ENCODE measurements around the gene PRKD1.

The PRKD1 gene

GRCh38 chr14:29684926-29685325 is 242.7 kb downstream of the PRKD1 start:
- no peak for ATAC-seq
- no peak for TF ChIP-seq ZNF565 (CRISPR knock-in tag; conservative IDR thresholded peaks at IDR 0.05; ENCODE audit: low read depth)
- no peak for TF ChIP-seq CSDC2 (CRISPR knock-in tag; IDR thresholded peaks at IDR 0.05)
- no peak for TF ChIP-seq BACH2 (CRISPR knock-in tag; IDR thresholded peaks at IDR 0.05; ENCODE audit: borderline replicate concordance)
- no peak for TF ChIP-seq CSRNP3 (CRISPR knock-in tag; IDR thresholded peaks at IDR 0.05)
- no peak for TF ChIP-seq ZFP30 (CRISPR knock-in tag; IDR thresholded peaks at IDR 0.05)
- TF ChIP-seq GLIS3 (CRISPR knock-in tag; IDR thresholded peaks at IDR 0.05), result no peak
- TF ChIP-seq ZNF8 (CRISPR knock-in tag; IDR thresholded peaks at IDR 0.05), result no peak
- no peak for TF ChIP-seq POU6F1 (CRISPR knock-in tag; IDR thresholded peaks at IDR 0.05; ENCODE audit: borderline replicate concordance, low read depth)
- no peak for TF ChIP-seq PPARA (CRISPR knock-in tag; IDR thresholded peaks at IDR 0.05; ENCODE audit: borderline replicate concordance)

DNA sequence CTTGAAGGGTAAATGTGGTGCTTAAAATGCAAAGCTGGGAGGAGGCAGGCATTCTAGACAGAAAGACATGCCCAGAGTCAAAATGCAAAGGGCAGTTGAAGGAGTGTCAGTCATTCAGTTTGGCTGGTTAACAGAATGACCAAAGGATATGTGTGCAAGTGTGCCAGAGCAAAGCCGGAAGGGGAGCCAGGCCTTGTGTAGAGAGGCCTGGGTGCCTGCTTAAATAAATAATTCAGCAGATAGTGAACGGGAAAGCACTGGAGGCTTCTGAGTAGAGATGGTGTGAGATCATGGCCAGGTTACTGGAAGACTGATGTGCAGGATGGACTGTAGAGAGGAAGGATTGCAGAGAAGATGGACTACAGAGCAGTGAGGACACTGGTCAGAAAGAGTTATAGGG is 244.9 kb downstream of the PRKD1 start:
- no peak for ATAC-seq
- TF ChIP-seq ISL1 (CRISPR knock-in tag; IDR thresholded peaks at IDR 0.05), result no peak
- TF ChIP-seq ZFP3 (CRISPR knock-in tag; IDR thresholded peaks at IDR 0.05), result no peak
- TF ChIP-seq ARNTL (CRISPR knock-in tag; IDR thresholded peaks at IDR 0.05; ENCODE audit: borderline replicate concordance, low read depth), result no peak
- TF ChIP-seq SNAI2 (CRISPR knock-in tag; IDR thresholded peaks at IDR 0.05), result no peak
- TF ChIP-seq TCF4 (CRISPR knock-in tag; IDR thresholded peaks at IDR 0.05; ENCODE audit: borderline replicate concordance), result no peak
- no peak for TF ChIP-seq ZNF70 (CRISPR knock-in tag; IDR thresholded peaks at IDR 0.05)
- TF ChIP-seq PPARA (CRISPR knock-in tag; IDR thresholded peaks at IDR 0.05; ENCODE audit: borderline replicate concordance), result no peak
- no peak for TF ChIP-seq ESRRG (CRISPR knock-in tag; IDR thresholded peaks at IDR 0.05)

DNA sequence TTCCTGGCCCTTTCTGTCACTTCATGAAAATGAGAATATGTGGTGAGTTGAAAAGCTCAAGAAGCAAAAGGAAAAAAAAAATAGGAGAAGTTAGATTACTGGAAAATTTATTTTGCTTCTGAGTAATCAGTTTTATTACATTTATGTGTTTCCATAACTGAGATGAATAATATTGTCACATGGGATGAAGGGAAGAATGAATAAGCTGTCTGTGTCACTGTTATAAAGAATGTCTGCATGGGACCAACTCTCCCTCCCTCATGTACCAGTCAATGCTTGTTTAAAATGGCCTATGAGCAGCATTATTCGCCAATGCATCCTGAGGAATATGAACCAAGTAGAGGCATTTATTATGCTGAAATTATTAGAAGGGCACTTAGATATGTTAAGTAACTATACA is 246.3 kb downstream of the PRKD1 start:
- TF ChIP-seq CSDC2 (CRISPR knock-in tag; IDR thresholded peaks at IDR 0.05) (no peak), TCF4 (CRISPR knock-in tag; IDR thresholded peaks at IDR 0.05; ENCODE audit: borderline replicate concordance) (no peak), SNAI2 (CRISPR knock-in tag; IDR thresholded peaks at IDR 0.05) (no peak), OSR1 (CRISPR knock-in tag; IDR thresholded peaks at IDR 0.05) (no peak), PPARA (CRISPR knock-in tag; IDR thresholded peaks at IDR 0.05; ENCODE audit: borderline replicate concordance) (no peak), CSRNP3 (CRISPR knock-in tag; IDR thresholded peaks at IDR 0.05) (no peak), ZFP3 (CRISPR knock-in tag; IDR thresholded peaks at IDR 0.05) (no peak), POU6F1 (CRISPR knock-in tag; IDR thresholded peaks at IDR 0.05; ENCODE audit: borderline replicate concordance, low read depth) (no peak), GLIS3 (CRISPR knock-in tag; IDR thresholded peaks at IDR 0.05) (no peak), BACH2 (CRISPR knock-in tag; IDR thresholded peaks at IDR 0.05; ENCODE audit: borderline replicate concordance) (no peak), ZC3H10 (CRISPR knock-in tag; IDR thresholded peaks at IDR 0.05) (no peak), ISL1 (CRISPR knock-in tag; IDR thresholded peaks at IDR 0.05) (no peak), ARNTL (CRISPR knock-in tag; IDR thresholded peaks at IDR 0.05; ENCODE audit: borderline replicate concordance, low read depth) (no peak), ZNF8 (CRISPR knock-in tag; IDR thresholded peaks at IDR 0.05) (no peak), ESRRG (CRISPR knock-in tag; IDR thresholded peaks at IDR 0.05) (no peak), ZNF70 (CRISPR knock-in tag; IDR thresholded peaks at IDR 0.05) (no peak), TOX (CRISPR knock-in tag; IDR thresholded peaks at IDR 0.05; ENCODE audit: borderline replicate concordance) (no peak)
- TF ChIP-seq, protein P1, sequence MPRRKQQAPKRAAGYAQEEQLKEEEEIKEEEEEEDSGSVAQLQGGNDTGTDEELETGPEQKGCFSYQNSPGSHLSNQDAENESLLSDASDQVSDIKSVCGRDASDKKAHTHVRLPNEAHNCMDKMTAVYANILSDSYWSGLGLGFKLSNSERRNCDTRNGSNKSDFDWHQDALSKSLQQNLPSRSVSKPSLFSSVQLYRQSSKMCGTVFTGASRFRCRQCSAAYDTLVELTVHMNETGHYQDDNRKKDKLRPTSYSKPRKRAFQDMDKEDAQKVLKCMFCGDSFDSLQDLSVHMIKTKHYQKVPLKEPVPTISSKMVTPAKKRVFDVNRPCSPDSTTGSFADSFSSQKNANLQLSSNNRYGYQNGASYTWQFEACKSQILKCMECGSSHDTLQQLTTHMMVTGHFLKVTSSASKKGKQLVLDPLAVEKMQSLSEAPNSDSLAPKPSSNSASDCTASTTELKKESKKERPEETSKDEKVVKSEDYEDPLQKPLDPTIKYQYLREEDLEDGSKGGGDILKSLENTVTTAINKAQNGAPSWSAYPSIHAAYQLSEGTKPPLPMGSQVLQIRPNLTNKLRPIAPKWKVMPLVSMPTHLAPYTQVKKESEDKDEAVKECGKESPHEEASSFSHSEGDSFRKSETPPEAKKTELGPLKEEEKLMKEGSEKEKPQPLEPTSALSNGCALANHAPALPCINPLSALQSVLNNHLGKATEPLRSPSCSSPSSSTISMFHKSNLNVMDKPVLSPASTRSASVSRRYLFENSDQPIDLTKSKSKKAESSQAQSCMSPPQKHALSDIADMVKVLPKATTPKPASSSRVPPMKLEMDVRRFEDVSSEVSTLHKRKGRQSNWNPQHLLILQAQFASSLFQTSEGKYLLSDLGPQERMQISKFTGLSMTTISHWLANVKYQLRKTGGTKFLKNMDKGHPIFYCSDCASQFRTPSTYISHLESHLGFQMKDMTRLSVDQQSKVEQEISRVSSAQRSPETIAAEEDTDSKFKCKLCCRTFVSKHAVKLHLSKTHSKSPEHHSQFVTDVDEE (CRISPR knock-in tag; IDR thresholded peaks at IDR 0.05), result no peak
- TF ChIP-seq, protein P2, sequence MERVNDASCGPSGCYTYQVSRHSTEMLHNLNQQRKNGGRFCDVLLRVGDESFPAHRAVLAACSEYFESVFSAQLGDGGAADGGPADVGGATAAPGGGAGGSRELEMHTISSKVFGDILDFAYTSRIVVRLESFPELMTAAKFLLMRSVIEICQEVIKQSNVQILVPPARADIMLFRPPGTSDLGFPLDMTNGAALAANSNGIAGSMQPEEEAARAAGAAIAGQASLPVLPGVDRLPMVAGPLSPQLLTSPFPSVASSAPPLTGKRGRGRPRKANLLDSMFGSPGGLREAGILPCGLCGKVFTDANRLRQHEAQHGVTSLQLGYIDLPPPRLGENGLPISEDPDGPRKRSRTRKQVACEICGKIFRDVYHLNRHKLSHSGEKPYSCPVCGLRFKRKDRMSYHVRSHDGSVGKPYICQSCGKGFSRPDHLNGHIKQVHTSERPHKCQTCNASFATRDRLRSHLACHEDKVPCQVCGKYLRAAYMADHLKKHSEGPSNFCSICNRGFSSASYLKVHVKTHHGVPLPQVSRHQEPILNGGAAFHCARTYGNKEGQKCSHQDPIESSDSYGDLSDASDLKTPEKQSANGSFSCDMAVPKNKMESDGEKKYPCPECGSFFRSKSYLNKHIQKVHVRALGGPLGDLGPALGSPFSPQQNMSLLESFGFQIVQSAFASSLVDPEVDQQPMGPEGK (CRISPR knock-in tag; IDR thresholded peaks at IDR 0.05; ENCODE audit: borderline replicate concordance), result no peak
- TF ChIP-seq, protein P3, sequence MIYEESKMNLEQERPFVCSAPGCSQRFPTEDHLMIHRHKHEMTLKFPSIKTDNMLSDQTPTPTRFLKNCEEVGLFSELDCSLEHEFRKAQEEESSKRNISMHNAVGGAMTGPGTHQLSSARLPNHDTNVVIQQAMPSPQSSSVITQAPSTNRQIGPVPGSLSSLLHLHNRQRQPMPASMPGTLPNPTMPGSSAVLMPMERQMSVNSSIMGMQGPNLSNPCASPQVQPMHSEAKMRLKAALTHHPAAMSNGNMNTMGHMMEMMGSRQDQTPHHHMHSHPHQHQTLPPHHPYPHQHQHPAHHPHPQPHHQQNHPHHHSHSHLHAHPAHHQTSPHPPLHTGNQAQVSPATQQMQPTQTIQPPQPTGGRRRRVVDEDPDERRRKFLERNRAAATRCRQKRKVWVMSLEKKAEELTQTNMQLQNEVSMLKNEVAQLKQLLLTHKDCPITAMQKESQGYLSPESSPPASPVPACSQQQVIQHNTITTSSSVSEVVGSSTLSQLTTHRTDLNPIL (CRISPR knock-in tag; IDR thresholded peaks at IDR 0.05; ENCODE audit: low read depth), result no peak
- ATAC-seq, result no peak

Measured in SK-N-SH treated with all-trans-retinoic acid at 6 μM for 48 hours (cell line).